ENCODE measurements around the gene EIF3F. TPM values are rescaled to one million over a fixed set of nuclear protein-coding genes. Genes with fewer than 3 reads are reported as not detected.

Gene EIF3F
- total and polyA plus RNA-seq, 2 of the 13 experiments (the other 11 are each of a cell fraction or from before 2014, with no cell fraction given), result 109 to 191 TPM

- TF ChIP-seq SALL1 (CRISPR knock-in tag; IDR thresholded peaks at IDR 0.05), result peak; percentile 71
- TF ChIP-seq ZKSCAN5 (CRISPR knock-in tag; IDR thresholded peaks at IDR 0.05), result peak; percentile 97
- peak; percentile 53; the same call in 1 of the 2 replicates for TF ChIP-seq ZNF644 (CRISPR knock-in tag; IDR thresholded peaks at IDR 0.05; ENCODE audit: low read depth)
- peak; percentile 21; the same call in 1 of the 3 replicates for TF ChIP-seq MXI1 (IDR thresholded peaks at IDR 0.05; ENCODE audit: borderline replicate concordance, low read depth, low read length)
- TF ChIP-seq SRSF1 (optimal IDR thresholded peaks at IDR 0.05; ENCODE audit: low read depth, low read length), result peak; percentile 79
- peak; percentile 96; the same call in 1 of the 2 replicates for TF ChIP-seq TFDP1 (CRISPR knock-in tag; IDR thresholded peaks at IDR 0.05; ENCODE audit: borderline replicate concordance)
- no peak for TF ChIP-seq CENPT (CRISPR knock-in tag; IDR thresholded peaks at IDR 0.05; ENCODE audit: low read depth)
- TF ChIP-seq, protein P1, sequence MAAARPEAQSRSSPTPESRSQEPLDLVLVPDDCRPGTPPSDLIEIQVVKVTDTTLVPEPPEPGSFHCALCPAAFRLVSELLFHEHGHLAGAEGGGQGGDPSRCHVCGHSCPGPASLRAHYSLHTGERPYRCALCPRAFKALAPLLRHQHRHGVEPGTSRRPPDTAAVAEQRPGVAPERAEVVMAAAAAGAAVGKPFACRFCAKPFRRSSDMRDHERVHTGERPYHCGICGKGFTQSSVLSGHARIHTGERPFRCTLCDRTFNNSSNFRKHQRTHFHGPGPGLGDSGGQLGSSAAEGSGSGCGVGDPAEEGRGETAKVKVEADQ (CRISPR knock-in tag; IDR thresholded peaks at IDR 0.05; ENCODE audit: borderline replicate concordance), result no peak; the same call in 1 of the 2 replicates
- TF ChIP-seq ZNF446 (CRISPR knock-in tag; IDR thresholded peaks at IDR 0.05), result no peak
- no peak for TF ChIP-seq HOXA7 (CRISPR knock-in tag; IDR thresholded peaks at IDR 0.05)
- peak; percentile 98 for TF ChIP-seq PHF20 (CRISPR knock-in tag; IDR thresholded peaks at IDR 0.05)
- TF ChIP-seq ZNF354B (CRISPR knock-in tag; IDR thresholded peaks at IDR 0.05), result no peak
- peak; percentile 17; the same call in 1 of the 2 replicates for TF ChIP-seq ATF7 (IDR thresholded peaks at IDR 0.05)
- 0 out of 2 replicates have a peak, but pooled peaks have one; percentile 23 for TF ChIP-seq ATF7 (CRISPR knock-in tag; IDR thresholded peaks at IDR 0.05)
- 0 out of 2 replicates have a peak, but pooled peaks have one; percentile 41 for TF ChIP-seq TFAP4 (IDR thresholded peaks at IDR 0.05; ENCODE audit: borderline replicate concordance, low read depth)
- TF ChIP-seq BRD4 (CRISPR knock-in tag; IDR thresholded peaks at IDR 0.05), result peak; percentile 79
- TF ChIP-seq ZGPAT (CRISPR knock-in tag; IDR thresholded peaks at IDR 0.05), result peak; percentile 72; the same call in 1 of the 2 replicates
- TF ChIP-seq JUN (CRISPR knock-in tag; IDR thresholded peaks at IDR 0.05), result peak; percentile 32
- peak; percentile 95 for TF ChIP-seq SIN3B (IDR thresholded peaks at IDR 0.05; ENCODE audit: low read length)
- peak; percentile 66; the same call in 1 of the 2 replicates for TF ChIP-seq MYC (CRISPR knock-in tag; IDR thresholded peaks at IDR 0.05; ENCODE audit: borderline replicate concordance)
- TF ChIP-seq SIN3A (IDR thresholded peaks at IDR 0.05; ENCODE audit: borderline replicate concordance, low read depth, low read length), result peak; percentile 90
- TF ChIP-seq GTF2F1 (IDR thresholded peaks at IDR 0.05; ENCODE audit: low read length), result 0 out of 2 replicates have a peak, but pooled peaks have one; percentile 38
- TF ChIP-seq HMGXB4 (CRISPR knock-in tag; IDR thresholded peaks at IDR 0.05; ENCODE audit: borderline replicate concordance in 1 of 2, low read depth in 1 of 2), result peak; percentile 90 to 94
- peak; percentile 89 for TF ChIP-seq YY1 (IDR thresholded peaks at IDR 0.05; ENCODE audit: insufficient read depth, insufficient replicate concordance, low read depth, low read length)
Observed at GRCh38 chr11:7986768-7987559, at the start of gene EIF3F (continued).

Measured in HepG2 (cell line).